Measurements from ENCODE around the gene TNFSF15. TPM values are rescaled to one million over a fixed set of nuclear protein-coding genes. Genes with fewer than 3 reads are reported as not detected.

TNFSF15 gene
- polyA plus RNA-seq, 6 donors from 2014 or later: 0.16 TPM; not detected in 5

Other genes with a start within 250 kb of the TNFSF15 start
- 100 to 1,000 TPM; 425 to 637 (median 511) TPM for gene ATP6V1G1, start 218.3 kb downstream of the TNFSF15 start, polyA plus RNA-seq (ENCODE audit: low read depth in 6 of 6)
- 10 to 100 TPM; 26.4 to 43.7 (median 32.0) TPM for gene TMEM268, start 194.7 kb downstream of the TNFSF15 start, polyA plus RNA-seq (ENCODE audit: low read depth in 6 of 6)
- not detected for gene TEX53, start 148.2 kb downstream of the TNFSF15 start, polyA plus RNA-seq (ENCODE audit: low read depth in 6 of 6)
- gene TEX48, start 123.8 kb downstream of the TNFSF15 start, polyA plus RNA-seq (ENCODE audit: low read depth in 6 of 6): not detected
- gene TNFSF8, start 124.6 kb upstream of the TNFSF15 start, polyA plus RNA-seq (ENCODE audit: low read depth in 6 of 6): 1 to 10 TPM in 5 of 6 donors, under 1 TPM in 1; 0.42 to 9.5 (median 7.0) TPM

Data from naive B cell (primary cell).